Measurements from ENCODE around the gene APP.

The APP gene

DNA sequence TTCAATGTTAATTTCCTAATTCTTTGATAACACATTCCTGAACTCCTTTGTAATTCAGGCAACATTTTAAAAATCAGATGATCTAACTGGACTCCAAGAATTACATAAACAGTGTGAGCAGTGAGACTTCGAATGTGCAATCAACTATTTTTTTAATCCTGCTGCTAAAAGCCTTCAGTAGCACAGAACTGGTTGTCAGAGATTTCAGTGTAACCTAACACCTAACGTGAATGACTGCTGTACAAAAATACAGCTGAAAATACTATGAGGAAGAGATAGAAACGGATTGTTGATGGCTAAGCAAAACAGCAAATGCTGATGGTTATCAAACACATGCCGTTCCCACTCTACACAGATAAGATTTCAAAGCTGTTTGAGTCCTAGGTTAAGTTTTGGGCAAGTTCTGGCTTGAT is 46.1 kb downstream of the APP start:
- no peak overlapping the region for H3K4me3 ChIP-seq (ENCODE audit: low read length)
- no peaks in the 10 kb centered on the region for H3F3A ChIP-seq (ENCODE audit: control insufficient read depth, insufficient read depth)
- no peak overlapping the region for H3K4me2 ChIP-seq (ENCODE audit: low read length)
- no peaks in the 10 kb centered on the region for H4K20me1 ChIP-seq (ENCODE audit: control insufficient read depth, insufficient read depth, low read depth, low read length)
- no peaks in the 10 kb centered on the region for H3K79me2 ChIP-seq (ENCODE audit: control insufficient read depth, low read length)
- no peak for TF ChIP-seq EZH2phosphoT487 (IDR thresholded peaks at IDR 0.05; ENCODE audit: borderline replicate concordance, low read length)
- no peaks in the 10 kb centered on the region for H3K27me3 ChIP-seq (ENCODE audit: control insufficient read depth, low read length)
- H3K36me3 ChIP-seq (ENCODE audit: control insufficient read depth, low read length): no peaks in the 10 kb centered on the region
- H3K4me1 ChIP-seq (ENCODE audit: control insufficient read depth, low read length): no peaks in the 10 kb centered on the region
- H3K9me2 ChIP-seq (replicated peaks; ENCODE audit: control insufficient read depth, low read length): no peaks in the 10 kb centered on the region
- no peak overlapping the region for H3K27ac ChIP-seq (ENCODE audit: low read depth, low read length)
- no peaks in the 10 kb centered on the region for H3K9me3 ChIP-seq (ENCODE audit: control insufficient read depth, insufficient read depth, low read length)

DNA sequence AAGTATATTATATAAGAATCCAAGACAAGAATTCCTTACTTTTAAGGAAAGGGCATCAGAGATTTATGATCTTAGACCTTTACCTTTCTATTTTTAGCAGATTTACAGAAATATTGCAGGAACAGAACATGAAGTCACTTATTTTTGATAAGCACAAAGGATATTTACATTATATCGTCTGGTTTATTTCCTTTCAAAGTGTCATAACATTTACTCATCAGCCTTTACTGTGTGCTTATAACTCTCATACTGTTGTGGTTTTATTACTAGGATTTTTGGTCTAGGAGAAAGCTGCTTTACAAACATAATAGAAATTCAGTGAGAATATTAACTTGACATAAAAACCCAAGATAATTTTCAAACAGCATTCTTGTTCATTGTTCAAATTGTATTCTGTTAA is 47.6 kb downstream of the APP start:
- Histone ChIP-seq H3K9me2 (replicated peaks; ENCODE audit: control insufficient read depth, low read length) (no peaks in the 10 kb centered on the region), H3K36me3 (ENCODE audit: control insufficient read depth, low read length) (no peaks in the 10 kb centered on the region), H3K27me3 (ENCODE audit: control insufficient read depth, low read length) (no peaks in the 10 kb centered on the region), H3K4me1 (ENCODE audit: control insufficient read depth, low read length) (no peaks in the 10 kb centered on the region), H3K4me2 (ENCODE audit: low read length) (no peak overlapping the region), H3K27ac (ENCODE audit: low read depth, low read length) (no peak overlapping the region), H3K4me3 (ENCODE audit: low read length) (no peak overlapping the region), H3F3A (ENCODE audit: control insufficient read depth, insufficient read depth) (no peaks in the 10 kb centered on the region), H3K79me2 (ENCODE audit: control insufficient read depth, low read length) (no peaks in the 10 kb centered on the region), H4K20me1 (ENCODE audit: control insufficient read depth, insufficient read depth, low read depth, low read length) (no peaks in the 10 kb centered on the region), H3K9me3 (ENCODE audit: control insufficient read depth, insufficient read depth, low read length) (no peaks in the 10 kb centered on the region)
- TF ChIP-seq EZH2phosphoT487 (IDR thresholded peaks at IDR 0.05; ENCODE audit: borderline replicate concordance, low read length): no peak
- TF ChIP-seq, protein P1, sequence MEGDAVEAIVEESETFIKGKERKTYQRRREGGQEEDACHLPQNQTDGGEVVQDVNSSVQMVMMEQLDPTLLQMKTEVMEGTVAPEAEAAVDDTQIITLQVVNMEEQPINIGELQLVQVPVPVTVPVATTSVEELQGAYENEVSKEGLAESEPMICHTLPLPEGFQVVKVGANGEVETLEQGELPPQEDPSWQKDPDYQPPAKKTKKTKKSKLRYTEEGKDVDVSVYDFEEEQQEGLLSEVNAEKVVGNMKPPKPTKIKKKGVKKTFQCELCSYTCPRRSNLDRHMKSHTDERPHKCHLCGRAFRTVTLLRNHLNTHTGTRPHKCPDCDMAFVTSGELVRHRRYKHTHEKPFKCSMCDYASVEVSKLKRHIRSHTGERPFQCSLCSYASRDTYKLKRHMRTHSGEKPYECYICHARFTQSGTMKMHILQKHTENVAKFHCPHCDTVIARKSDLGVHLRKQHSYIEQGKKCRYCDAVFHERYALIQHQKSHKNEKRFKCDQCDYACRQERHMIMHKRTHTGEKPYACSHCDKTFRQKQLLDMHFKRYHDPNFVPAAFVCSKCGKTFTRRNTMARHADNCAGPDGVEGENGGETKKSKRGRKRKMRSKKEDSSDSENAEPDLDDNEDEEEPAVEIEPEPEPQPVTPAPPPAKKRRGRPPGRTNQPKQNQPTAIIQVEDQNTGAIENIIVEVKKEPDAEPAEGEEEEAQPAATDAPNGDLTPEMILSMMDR (IDR thresholded peaks at IDR 0.05; ENCODE audit: low read depth, low read length, poor library complexity, severe bottlenecking): no peak

DNA sequence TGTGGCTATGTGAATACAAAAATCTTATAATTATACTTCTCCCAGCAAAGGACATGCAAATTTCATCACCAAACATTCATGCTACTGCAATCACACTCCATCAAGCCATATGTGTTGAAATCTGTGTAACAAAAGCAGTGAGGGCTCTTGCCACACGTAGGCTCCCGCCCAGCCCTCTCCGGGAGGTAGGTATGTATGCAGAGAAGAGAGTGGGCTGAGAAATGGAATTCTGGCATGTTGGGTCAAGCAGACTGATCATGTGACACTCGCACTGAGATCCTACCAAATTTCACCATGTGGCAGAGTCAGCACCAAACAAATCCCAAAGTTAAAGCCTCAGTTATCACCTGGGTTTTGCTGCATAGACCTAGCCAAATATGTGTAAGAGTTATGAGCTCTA is 49.7 kb downstream of the APP start:
- H3K9me3 ChIP-seq (ENCODE audit: control insufficient read depth, insufficient read depth, low read length): no peaks in the 10 kb centered on the region
- H3K4me1 ChIP-seq (ENCODE audit: control insufficient read depth, low read length): no peaks in the 10 kb centered on the region
- no peaks in the 10 kb centered on the region for H3K36me3 ChIP-seq (ENCODE audit: control insufficient read depth, low read length)
- no peaks in the 10 kb centered on the region for H3F3A ChIP-seq (ENCODE audit: control insufficient read depth, insufficient read depth)
- no peak overlapping the region for H3K4me2 ChIP-seq (ENCODE audit: low read length)
- no peaks in the 10 kb centered on the region for H3K27me3 ChIP-seq (ENCODE audit: control insufficient read depth, low read length)
- H3K79me2 ChIP-seq (ENCODE audit: control insufficient read depth, low read length): no peaks in the 10 kb centered on the region
- TF ChIP-seq, protein P1 (IDR thresholded peaks at IDR 0.05; ENCODE audit: low read depth, low read length, poor library complexity, severe bottlenecking): no peak
- TF ChIP-seq EZH2phosphoT487 (IDR thresholded peaks at IDR 0.05; ENCODE audit: borderline replicate concordance, low read length): no peak
- no peak overlapping the region for H3K4me3 ChIP-seq (ENCODE audit: low read length)
- H3K27ac ChIP-seq (ENCODE audit: low read depth, low read length): no peak overlapping the region
- no peaks in the 10 kb centered on the region for H3K9me2 ChIP-seq (replicated peaks; ENCODE audit: control insufficient read depth, low read length)
- H4K20me1 ChIP-seq (ENCODE audit: control insufficient read depth, insufficient read depth, low read depth, low read length): no peaks in the 10 kb centered on the region

DNA sequence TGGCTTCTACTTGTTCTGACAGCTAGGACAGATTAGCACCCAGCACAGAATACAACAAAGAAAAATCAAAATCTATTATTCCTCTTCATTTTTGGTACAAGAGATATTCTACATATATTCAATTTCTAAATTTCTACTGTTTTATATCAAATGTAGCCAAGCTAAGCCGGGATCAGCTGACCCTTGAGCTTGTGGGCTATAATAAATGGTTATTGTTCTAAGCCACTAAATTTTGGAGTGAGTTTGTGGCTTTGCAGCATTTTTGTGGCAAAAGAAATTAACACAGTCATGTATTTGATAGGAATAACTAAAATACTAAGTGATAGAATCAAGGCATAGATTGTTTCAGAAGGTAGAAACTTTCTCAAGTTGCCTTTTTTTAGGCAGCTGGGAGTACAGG is 50.7 kb downstream of the APP start:
- Histone ChIP-seq H3K4me1 (ENCODE audit: control insufficient read depth, low read length) (no peaks in the 10 kb centered on the region), H3K36me3 (ENCODE audit: control insufficient read depth, low read length) (no peaks in the 10 kb centered on the region), H3K79me2 (ENCODE audit: control insufficient read depth, low read length) (no peaks in the 10 kb centered on the region), H3K27ac (ENCODE audit: low read depth, low read length) (no peak overlapping the region), H3K27me3 (ENCODE audit: control insufficient read depth, low read length) (no peaks in the 10 kb centered on the region), H3K4me3 (ENCODE audit: low read length) (no peak overlapping the region), H4K20me1 (ENCODE audit: control insufficient read depth, insufficient read depth, low read depth, low read length) (no peaks in the 10 kb centered on the region), H3K4me2 (ENCODE audit: low read length) (no peak overlapping the region), H3K9me2 (replicated peaks; ENCODE audit: control insufficient read depth, low read length) (no peaks in the 10 kb centered on the region), H3F3A (ENCODE audit: control insufficient read depth, insufficient read depth) (no peaks in the 10 kb centered on the region), H3K9me3 (ENCODE audit: control insufficient read depth, insufficient read depth, low read length) (no peaks in the 10 kb centered on the region)
- TF ChIP-seq EZH2phosphoT487 (IDR thresholded peaks at IDR 0.05; ENCODE audit: borderline replicate concordance, low read length): no peak
- TF ChIP-seq, protein P1 (IDR thresholded peaks at IDR 0.05; ENCODE audit: low read depth, low read length, poor library complexity, severe bottlenecking): no peak

Measured in DOHH2 (cell line).